GM19455 (cell line): ENCODE results near the gene PRAMEF20.
"Not testable (repeated sequence)": the region's sequence is repeated elsewhere in the genome, so short reads cannot be mapped to it uniquely, and the experiment has no call there.

ENCODE experiments used
- ATAC-seq: cut with Tn5 transposase; IDR thresholded peaks from one replicate; pipeline ENCODE4 v1.9.1; 2021; ENCODE audit not compliant: unreplicated experiment

The PRAMEF20 gene

GRCh38 chr1:13410150-13410549 is at the start of gene PRAMEF20:
Gene PRAMEF20 (plus strand): TSS chr1:13410450. CDS start chr1:13416355, 5,905 bp downstream.
- not testable (repeated sequence) for ATAC-seq

GRCh38 chr1:13362364-13362763 is 47.9 kb upstream of the PRAMEF20 start:
- not testable (repeated sequence) for ATAC-seq

- not testable (repeated sequence) for ATAC-seq
These were observed 45.3 kb upstream of the PRAMEF20 start for GRCh38 chr1:13364928-13365327.

GRCh38 chr1:13366536-13366935 is 43.7 kb upstream of the PRAMEF20 start:
- ATAC-seq, result not testable (repeated sequence)

GRCh38 chr1:13368544-13368943 is 41.7 kb upstream of the PRAMEF20 start:
- not testable (repeated sequence) for ATAC-seq

GRCh38 chr1:13378983-13379382 is 31.3 kb upstream of the PRAMEF20 start:
- ATAC-seq, result not testable (repeated sequence)

- not testable (repeated sequence) for ATAC-seq
These were observed 29.9 kb upstream of the PRAMEF20 start for GRCh38 chr1:13380380-13380779.

- ATAC-seq, result not testable (repeated sequence)
These were observed 20.9 kb upstream of the PRAMEF20 start, which contains the start of gene PRAMEF17 for GRCh38 chr1:13389332-13389731. Gene PRAMEF17 (plus strand): TSS chr1:13389632. CDS start chr1:13389658, 26 bp downstream.

GRCh38 chr1:13393004-13393403 is 17.2 kb upstream of the PRAMEF20 start:
- ATAC-seq, result not testable (repeated sequence)

- not testable (repeated sequence) for ATAC-seq
These were observed 15.5 kb upstream of the PRAMEF20 start for GRCh38 chr1:13394761-13395160.

GRCh38 chr1:13395311-13395710 is 14.9 kb upstream of the PRAMEF20 start:
- not testable (repeated sequence) for ATAC-seq

- no peak for ATAC-seq
These were observed 2.4 kb upstream of the PRAMEF20 start for GRCh38 chr1:13407811-13408210.

GRCh38 chr1:13430495-13430894 is 20.2 kb downstream of the PRAMEF20 start:
- no peak for ATAC-seq

- no peak for ATAC-seq
These were observed 22.0 kb downstream of the PRAMEF20 start for GRCh38 chr1:13432251-13432650.

GRCh38 chr1:13433694-13434358 is 23.6 kb downstream of the PRAMEF20 start:
- ATAC-seq, result not testable (repeated sequence)

GRCh38 chr1:13435458-13435857 is 25.2 kb downstream of the PRAMEF20 start:
- ATAC-seq, result no peak

GRCh38 chr1:13439104-13439783 is 29.0 kb downstream of the PRAMEF20 start:
- not testable (repeated sequence) for ATAC-seq

GRCh38 chr1:13443335-13443979 is 33.2 kb downstream of the PRAMEF20 start:
- ATAC-seq, result no peak

- no peak for ATAC-seq
These were observed 40.0 kb downstream of the PRAMEF20 start for GRCh38 chr1:13450204-13450603.

- no peak for ATAC-seq
These were observed 41.2 kb downstream of the PRAMEF20 start for GRCh38 chr1:13451399-13451965.

- no peak for ATAC-seq
These were observed 46.8 kb downstream of the PRAMEF20 start for GRCh38 chr1:13456904-13457532.
